ENCODE data around the gene TSSC4.

Gene TSSC4

DNA sequence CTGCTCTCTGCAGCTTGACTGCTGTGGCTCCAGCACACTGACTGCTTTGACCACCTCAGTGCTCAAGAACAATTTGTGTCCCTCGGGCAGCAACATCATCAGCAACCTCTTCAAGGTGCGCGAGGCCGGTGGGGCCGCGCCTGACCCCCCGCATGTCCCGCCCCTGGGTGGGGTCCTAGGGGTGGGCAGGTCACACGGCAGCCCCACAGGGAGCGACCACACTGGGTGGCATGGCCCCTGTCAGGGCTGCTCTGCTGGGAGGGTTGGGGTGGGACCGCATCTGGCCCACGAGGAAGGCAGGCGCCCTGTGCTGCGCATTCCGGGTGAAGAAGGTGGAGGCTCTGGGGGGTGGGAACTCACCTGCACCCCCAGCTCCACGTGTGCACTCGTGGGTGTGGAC lies 4.7 kb upstream of the TSSC4 start:
- no peak for TF ChIP-seq POLR2A (IDR thresholded peaks at IDR 0.05; ENCODE audit: low read length)
- TF ChIP-seq GATA1 (IDR thresholded peaks at IDR 0.05; ENCODE audit: low read depth, low read length), result no peak
- no peak for DNase-seq

- TF ChIP-seq GATA1 (IDR thresholded peaks at IDR 0.05; ENCODE audit: low read depth, low read length) (no peak), POLR2A (IDR thresholded peaks at IDR 0.05; ENCODE audit: low read length) (no peak)
These were observed 4.1 kb upstream of the TSSC4 start for GRCh38 chr11:2396471-2396870.

GRCh38 chr11:2397005-2397404 lies 3.5 kb upstream of the TSSC4 start:
- TF ChIP-seq GATA1 (IDR thresholded peaks at IDR 0.05; ENCODE audit: low read depth, low read length) (no peak), POLR2A (IDR thresholded peaks at IDR 0.05; ENCODE audit: low read length) (no peak)
- no peak for DNase-seq

More at GRCh38 chr11:2396471-2396870, 4.1 kb upstream of the TSSC4 start:
- DNase-seq, result no peak

GRCh38 chr11:2398664-2399355 lies 1.7 kb upstream of the TSSC4 start:
- peak in 1 of 2 experiments; percentile 29 for DNase-seq
- TF ChIP-seq GATA1 (IDR thresholded peaks at IDR 0.05; ENCODE audit: low read depth, low read length) (no peak), POLR2A (IDR thresholded peaks at IDR 0.05; ENCODE audit: low read length) (no peak)

- TF ChIP-seq GATA1 (IDR thresholded peaks at IDR 0.05; ENCODE audit: low read depth, low read length), result no peak
- no peak for TF ChIP-seq POLR2A (IDR thresholded peaks at IDR 0.05; ENCODE audit: low read length)
- peak in 1 of 2 experiments; percentile 74 for DNase-seq
These were observed 972 bp upstream of the TSSC4 start for GRCh38 chr11:2399488-2400068.

DNA sequence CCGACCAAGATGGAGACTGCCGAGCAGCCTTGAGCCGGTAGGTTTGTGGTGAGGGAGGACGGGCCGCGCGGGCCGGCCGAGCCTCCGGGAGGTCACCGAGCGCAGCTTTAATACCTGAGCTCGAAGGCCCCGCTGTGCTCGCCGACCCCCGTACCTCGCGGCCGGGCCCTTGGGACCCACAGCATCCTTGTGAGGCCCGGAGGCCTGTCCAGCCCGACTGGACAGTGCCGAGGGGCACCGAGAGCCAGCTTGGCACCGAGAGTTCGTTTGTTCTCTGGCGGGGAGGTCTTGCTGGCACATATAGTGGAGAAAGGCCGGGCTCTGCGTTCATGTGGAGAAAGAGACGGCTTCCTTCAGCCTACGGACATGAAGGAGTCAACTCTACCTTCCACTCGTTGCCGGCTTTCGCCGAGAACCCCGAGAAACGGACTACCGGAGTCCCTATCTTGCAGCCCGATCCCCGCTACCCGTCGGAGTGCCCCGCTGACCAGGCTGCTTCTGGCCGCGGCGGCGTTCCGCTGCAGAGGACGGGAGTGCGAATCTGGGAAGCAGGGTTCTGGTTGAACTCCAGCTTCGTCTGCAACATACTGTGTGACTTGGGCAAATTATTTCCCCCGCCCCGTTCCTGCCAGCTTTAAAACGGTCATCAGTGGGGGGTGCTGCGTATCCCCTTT lies 349 bp downstream of the TSSC4 start:
- peak; percentile 46 to 68 for DNase-seq
- no peak for TF ChIP-seq GATA1 (IDR thresholded peaks at IDR 0.05; ENCODE audit: low read depth, low read length)
- TF ChIP-seq POLR2A (IDR thresholded peaks at IDR 0.05; ENCODE audit: low read length), result no peak

DNA sequence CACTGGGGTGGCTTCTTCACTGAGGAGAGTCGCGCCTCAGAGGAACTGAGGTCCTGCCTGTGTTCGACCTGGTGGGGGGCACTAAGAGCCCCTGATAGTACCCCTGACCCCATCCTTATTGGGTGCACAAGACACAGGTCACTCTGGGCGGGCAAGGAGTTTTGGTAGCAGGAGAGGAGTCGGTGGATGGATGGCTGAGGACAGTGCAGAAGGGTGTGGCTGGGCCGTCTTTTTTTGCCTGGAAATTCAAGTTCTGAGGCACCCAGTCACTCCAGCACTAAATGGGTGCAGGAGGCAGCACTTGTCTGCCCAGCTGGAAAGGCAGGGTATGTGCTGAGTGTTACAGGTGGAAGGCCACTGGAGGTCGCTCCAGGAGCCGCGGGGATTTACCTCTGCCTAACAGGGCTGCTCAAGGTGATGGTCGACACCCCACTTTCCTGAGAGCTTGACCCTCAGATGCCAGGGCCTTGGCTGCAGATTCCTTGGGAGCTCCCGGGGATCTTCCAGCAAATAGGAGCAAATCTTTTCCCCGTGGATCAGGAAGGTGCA lies 960 bp downstream of the TSSC4 start:
- DNase-seq, result peak in 1 of 2 experiments; percentile 37
- no peak for TF ChIP-seq POLR2A (IDR thresholded peaks at IDR 0.05; ENCODE audit: low read length)
- no peak for TF ChIP-seq GATA1 (IDR thresholded peaks at IDR 0.05; ENCODE audit: low read depth, low read length)

DNA sequence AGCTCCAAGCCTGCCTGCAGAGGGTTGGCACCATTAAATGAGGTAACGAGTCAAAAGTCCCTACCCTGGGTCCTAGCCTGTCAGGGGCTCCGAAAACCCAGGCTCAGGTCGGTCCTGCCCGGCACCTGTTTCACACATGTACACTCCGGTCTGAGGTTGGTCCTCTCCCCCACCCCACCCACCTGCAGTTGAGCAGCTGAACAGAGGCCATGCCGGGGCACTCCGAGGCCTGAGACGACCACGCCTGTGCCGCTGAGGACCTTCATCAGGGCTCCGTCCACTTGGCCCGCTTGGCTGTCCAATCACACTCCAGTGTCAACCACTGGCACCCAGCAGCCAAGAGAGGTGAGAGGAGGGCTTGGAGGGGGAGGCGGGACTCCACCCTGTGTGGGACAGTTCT lies 1.6 kb downstream of the TSSC4 start:
- no peak for DNase-seq
- no peak for TF ChIP-seq POLR2A (IDR thresholded peaks at IDR 0.05; ENCODE audit: low read length)
- no peak for TF ChIP-seq GATA1 (IDR thresholded peaks at IDR 0.05; ENCODE audit: low read depth, low read length)

- TF ChIP-seq POLR2A (IDR thresholded peaks at IDR 0.05; ENCODE audit: low read length) (no peak), GATA1 (IDR thresholded peaks at IDR 0.05; ENCODE audit: low read depth, low read length) (no peak)
- DNase-seq, result no peak
These were observed 2.5 kb downstream of the TSSC4 start for GRCh38 chr11:2402890-2403645.

GRCh38 chr11:2404735-2405196 lies 4.2 kb downstream of the TSSC4 start:
- TF ChIP-seq POLR2A (IDR thresholded peaks at IDR 0.05; ENCODE audit: low read length) (no peak), GATA1 (IDR thresholded peaks at IDR 0.05; ENCODE audit: low read depth, low read length) (no peak)
- no peak for DNase-seq

GRCh38 chr11:2406451-2406850 lies 5.9 kb downstream of the TSSC4 start:
- no peak for DNase-seq
- TF ChIP-seq GATA1 (IDR thresholded peaks at IDR 0.05; ENCODE audit: low read depth, low read length) (no peak), POLR2A (IDR thresholded peaks at IDR 0.05; ENCODE audit: low read length) (no peak)

- TF ChIP-seq POLR2A (IDR thresholded peaks at IDR 0.05; ENCODE audit: low read length) (no peak), GATA1 (IDR thresholded peaks at IDR 0.05; ENCODE audit: low read depth, low read length) (no peak)
- DNase-seq, result no peak
These were observed 6.4 kb downstream of the TSSC4 start for GRCh38 chr11:2406878-2407410.

- TF ChIP-seq POLR2A (IDR thresholded peaks at IDR 0.05; ENCODE audit: low read length) (no peak), GATA1 (IDR thresholded peaks at IDR 0.05; ENCODE audit: low read depth, low read length) (no peak)
- no peak for DNase-seq
These were observed 8.1 kb downstream of the TSSC4 start for GRCh38 chr11:2408671-2409070.
